GM18507 (cell line): ENCODE data around the gene PFKFB1.
A peak's percentile ranks its signal among the peaks of the same experiment; 100 is the strongest.

Experiments used
- DNase-seq: peaks from one replicate; pipeline ENCODE4 v3.0.0; 2011; ENCODE audit warnings: low read depth; ENCODE audit not compliant: insufficient read length; ENCODE audit errors: extremely low spot score
- FAIRE-seq: peaks from 2 replicates; lab custom pipeline; 2011; peaks lifted over from hg19 to GRCh38; lab: Jason Lieb, UNC

Gene PFKFB1

DNA sequence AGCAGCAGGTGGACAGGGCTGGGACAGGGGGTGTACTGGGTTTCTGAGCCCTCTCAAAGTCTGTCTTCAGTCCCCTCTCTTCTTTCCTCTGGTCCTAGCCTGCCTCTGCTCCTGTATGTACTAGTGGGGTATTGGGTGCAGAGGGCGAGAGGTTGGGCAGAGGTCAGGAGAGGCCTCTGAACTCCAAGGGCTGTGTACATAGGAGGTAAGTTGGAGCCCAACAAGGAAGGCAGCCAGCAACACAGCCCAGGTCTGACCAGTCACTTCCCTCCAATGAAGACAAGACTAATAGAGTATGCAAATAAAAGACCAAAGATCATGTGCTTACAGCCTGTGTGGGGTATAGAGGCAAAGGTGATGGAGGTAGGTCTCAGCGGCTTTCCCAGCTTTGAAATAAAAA, at the start of gene PFKFB1:
TSS of gene PFKFB1 (minus strand) at position 90 of the 400 bp plus-strand sequence. CDS start 181 bp downstream, outside the sequence.
- no peak for FAIRE-seq

DNA sequence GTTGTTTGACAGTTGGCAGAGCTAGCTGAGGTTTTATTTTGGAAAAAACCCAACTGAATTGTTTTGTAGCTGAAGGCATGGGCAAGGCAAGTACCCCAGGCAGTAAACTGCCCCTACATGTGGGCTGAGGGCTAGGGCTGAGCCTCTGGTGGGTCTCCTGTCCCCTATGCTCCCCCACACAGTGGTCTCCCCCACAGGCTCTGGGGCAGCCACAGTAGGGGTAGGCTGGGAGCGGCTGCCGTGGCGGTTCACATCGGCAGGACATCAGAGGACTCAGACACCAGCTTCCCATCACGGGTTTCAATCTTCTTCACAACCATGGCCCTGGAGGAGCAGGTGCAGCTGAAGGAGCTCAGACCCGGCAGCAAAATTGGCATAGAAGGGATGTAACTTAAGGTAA, 47.5 kb upstream of the PFKFB1 start:
- FAIRE-seq (no peak), DNase-seq (no peak)

More for the DNA sequence above, at the start of gene PFKFB1:
- DNase-seq: no peak

DNA sequence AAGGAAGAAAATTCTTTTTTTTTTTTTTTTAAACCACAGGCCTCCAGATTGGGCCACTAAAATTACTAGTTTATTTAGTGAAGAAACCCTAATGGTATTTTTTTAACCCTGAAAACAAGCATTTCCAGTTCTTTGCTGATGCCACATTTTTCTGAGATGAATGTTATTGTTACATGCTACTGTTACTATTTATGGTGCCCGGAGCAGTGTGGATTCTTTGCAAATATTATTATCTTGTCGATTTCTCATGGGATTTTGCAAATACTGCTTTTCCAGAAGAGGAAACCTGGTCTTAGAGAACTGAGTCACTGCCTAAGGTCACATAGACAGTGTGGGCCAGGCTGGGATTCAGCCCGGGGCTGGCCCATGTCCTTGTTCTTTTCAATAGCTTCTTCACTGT, 45.5 kb upstream of the PFKFB1 start:
- no peak for FAIRE-seq
- DNase-seq: no peak

- no peak for FAIRE-seq
Measured at GRCh38 chrX:55033429-55033828, 39.4 kb upstream of the PFKFB1 start.

DNA sequence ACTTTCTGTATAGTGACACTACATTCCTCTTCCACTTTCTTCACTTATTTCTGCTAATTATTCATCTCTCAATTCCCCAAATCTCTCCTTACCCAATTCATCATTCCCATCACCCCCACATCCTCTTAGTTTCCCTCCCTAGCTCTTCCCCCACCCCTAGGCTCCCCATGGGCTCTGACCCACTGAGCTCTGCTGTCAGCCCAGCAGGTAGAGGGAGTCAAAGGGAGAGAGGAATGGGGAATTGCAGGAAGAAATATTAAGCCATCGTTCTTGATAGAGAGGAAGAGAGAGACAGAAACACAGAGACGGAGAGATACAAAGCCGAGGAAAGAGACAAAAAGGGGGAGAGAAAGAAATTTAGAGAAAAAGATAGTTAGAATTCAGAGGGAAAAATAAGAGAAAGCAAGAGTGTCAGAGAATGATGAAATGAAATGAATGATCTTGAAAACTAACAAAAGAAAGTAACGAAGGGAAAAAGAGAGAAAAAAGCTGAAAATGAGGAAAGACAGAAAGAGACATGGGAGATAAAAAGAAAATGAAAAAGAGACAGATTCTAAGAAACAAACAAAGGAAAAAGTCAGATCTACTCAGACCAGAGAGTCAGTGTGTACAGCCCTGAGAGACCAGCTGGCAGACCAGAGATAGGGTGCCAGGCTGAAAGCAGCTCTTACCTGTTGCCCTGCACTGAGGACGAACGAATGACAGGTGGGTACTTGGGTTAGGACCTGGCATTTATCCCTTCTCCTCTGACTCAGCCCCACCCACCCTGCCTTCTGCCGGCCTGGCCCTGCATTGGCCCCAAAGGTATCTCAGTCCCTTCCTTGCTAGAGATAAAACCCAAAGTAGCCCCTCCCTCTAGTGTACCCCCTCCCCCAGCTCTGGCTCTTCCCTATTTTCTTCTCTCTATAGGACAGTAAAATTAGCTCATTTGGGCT, 36.5 kb upstream of the PFKFB1 start, which contains the start of gene ALAS2:
TSS of gene ALAS2 (minus strand) at position 707 of the 935 bp plus-strand sequence. CDS start 4,977 bp downstream, outside the sequence.
- DNase-seq (no peak), FAIRE-seq (no peak)

More at GRCh38 chrX:55033429-55033828, 39.4 kb upstream of the PFKFB1 start:
- DNase-seq: no peak

DNA sequence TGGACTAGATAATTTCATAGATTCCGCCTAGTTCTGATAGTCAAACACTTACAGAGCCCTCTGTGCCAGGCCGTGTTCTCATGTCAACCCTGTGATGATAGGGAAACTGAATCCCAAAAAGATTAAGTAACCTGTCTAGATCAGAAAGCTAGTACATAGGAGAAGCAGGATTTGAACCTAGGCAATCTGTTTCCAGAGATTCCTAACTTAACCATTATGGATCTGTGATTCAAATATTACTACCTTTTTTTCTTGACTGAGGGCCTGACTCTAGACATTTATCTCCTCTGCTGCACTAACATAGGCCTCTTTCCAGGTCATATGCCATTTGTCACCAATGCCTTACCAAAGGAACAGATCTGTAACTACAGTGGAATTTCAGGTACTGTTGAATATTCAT, 35.3 kb upstream of the PFKFB1 start:
- no peak for FAIRE-seq
- DNase-seq: no peak

- DNase-seq (no peak), FAIRE-seq (no peak)
Measured at GRCh38 chrX:55028611-55029010, 34.6 kb upstream of the PFKFB1 start.

DNA sequence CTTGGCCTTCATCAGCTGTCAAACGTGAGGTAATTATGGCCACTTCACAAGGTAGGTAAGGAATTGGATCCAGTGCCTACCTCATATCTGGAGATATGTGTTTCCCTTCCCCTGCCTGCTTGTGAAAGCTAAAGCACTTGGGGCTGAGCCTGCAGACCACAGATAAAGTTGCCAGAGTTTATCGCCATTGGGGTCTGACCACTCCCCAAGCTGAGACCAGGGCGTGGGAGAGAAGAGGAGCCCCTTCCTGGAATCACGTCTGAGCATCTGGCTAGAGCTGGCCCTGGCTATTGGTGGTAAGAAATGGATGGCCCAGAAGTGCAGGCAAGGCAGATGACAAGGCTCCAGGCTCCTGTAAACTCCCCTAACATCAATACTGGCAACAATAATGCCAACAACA, 34.1 kb upstream of the PFKFB1 start:
- FAIRE-seq (no peak), DNase-seq (no peak)

GRCh38 chrX:55026840-55027239, 32.9 kb upstream of the PFKFB1 start:
- no peak for DNase-seq
- no peak for FAIRE-seq

- FAIRE-seq (no peak), DNase-seq (no peak)
Measured at GRCh38 chrX:55026143-55026542, 32.2 kb upstream of the PFKFB1 start.

GRCh38 chrX:55014897-55015299, 20.9 kb upstream of the PFKFB1 start:
- FAIRE-seq (no peak), DNase-seq (no peak)

DNA sequence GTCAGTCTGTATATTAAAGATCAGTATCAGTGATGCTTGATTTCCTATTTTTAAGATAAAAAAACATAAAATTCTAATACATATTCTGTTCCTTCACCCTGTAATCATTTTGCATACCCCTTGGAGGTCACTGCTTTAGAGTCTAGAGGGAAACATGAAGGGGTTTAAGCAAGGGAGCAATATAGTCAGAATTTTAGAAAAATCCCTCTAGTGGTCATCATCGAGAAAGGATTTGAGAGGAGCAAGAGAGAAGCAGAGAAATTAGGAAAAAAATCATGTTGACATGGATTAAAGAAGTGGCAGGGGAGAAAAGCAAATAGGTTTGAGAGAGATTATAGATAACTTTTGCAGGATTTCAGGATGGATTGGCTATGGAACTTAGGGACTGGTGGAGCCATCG, 17.3 kb upstream of the PFKFB1 start:
- no peak for DNase-seq
- FAIRE-seq: no peak

- FAIRE-seq: peak; percentile 26
- DNase-seq: no peak
Measured at GRCh38 chrX:55008571-55009358, 14.8 kb upstream of the PFKFB1 start.

DNA sequence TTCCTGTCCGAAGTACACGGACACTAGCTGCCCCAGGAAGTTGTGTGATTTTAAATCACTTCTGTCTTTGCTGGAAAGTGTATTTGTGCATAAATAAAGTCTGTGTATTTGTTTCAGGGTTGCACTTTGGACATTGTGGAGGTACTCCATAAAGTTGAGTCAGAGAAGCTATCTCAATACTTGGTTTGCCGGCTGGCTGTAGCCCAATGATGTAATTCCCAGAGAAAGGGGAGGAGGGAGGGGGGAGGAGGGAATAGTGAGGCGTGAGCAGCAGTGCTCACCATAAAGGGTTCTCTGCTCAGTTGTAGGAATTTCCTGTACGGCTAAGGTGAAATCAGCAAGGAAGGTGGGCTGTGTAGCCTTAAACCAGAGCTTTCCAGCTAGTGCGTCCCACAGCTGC, 13.7 kb upstream of the PFKFB1 start:
- no peak for FAIRE-seq
- DNase-seq: no peak

DNA sequence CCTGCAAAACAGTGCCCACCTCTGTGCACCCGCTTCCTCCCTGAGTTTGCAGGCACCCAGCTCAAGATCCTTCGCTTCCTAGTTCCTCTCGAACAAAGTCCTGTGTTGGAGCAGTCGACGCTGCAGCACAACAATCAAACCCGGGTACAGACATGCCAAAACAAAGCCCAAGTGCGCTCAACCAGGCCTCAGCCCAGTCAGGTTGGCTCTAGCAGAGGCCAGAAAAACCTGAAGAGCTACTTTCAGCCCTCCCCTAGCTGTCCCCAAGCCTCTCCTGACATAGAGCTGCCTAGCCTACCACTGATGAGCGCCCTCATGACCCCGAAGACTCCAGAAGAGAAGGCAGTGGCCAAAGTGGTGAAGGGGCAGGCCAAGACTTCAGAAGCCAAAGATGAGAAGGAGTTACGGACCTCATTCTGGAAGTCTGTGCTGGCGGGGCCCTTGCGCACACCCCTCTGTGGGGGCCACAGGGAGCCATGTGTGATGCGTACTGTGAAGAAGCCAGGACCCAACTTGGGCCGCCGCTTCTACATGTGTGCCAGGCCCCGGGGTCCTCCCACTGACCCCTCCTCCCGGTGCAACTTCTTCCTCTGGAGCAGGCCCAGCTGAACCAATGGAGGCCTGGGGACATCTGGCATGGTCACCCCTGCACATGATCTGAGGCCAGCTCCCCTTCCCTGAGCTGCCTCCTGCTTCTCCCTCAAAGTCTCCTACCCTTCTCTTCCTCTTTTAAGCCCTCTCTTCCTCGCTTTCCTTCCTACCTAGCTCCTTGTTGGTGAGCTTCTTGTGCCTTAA, 13.0 kb upstream of the PFKFB1 start:
- no peak for FAIRE-seq
- DNase-seq: no peak

DNA sequence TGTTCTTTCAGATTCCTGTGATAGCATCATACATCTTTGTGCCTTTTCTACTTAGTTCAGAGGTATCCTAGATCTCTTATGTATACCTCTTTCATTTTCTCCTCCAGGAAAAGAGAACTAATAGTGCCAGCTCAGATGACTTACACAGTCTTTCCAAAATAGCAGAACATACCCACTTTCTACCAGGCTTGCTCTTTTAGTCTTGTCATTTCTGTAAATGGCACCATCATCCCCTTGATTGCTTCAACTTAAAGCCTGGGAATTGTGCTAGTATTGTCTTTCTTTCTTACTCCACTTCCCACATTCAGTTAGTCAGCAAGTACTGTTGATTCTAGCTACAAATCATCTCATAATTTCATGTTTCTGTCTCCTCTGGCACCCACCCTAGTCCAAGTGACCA, 11.3 kb upstream of the PFKFB1 start:
- DNase-seq (no peak), FAIRE-seq (no peak)

- no peak for DNase-seq
- FAIRE-seq: peak; percentile 31
Measured at GRCh38 chrX:55004231-55004630, 10.2 kb upstream of the PFKFB1 start.

- peak; percentile 100 for FAIRE-seq
Measured at GRCh38 chrX:54999717-55000598, 6.0 kb upstream of the PFKFB1 start, which contains the start of gene APEX2. Gene APEX2, plus strand, starts transcription at chrX:55000363. Its CDS starts 60 bp downstream, at chrX:55000423.

GRCh38 chrX:54995621-54996020, 1.6 kb upstream of the PFKFB1 start:
- no peak for DNase-seq
- no peak for FAIRE-seq

More at GRCh38 chrX:54999717-55000598, 6.0 kb upstream of the PFKFB1 start, which contains the start of gene APEX2:
- DNase-seq: peak; percentile 49
